NOMO-1 treated with dmso at 0.1 percent for 144 hours (cell line): ENCODE results near the gene BTBD2.
"Not testable (repeated sequence)": the region's sequence is repeated elsewhere in the genome, so short reads cannot be mapped to it uniquely, and the experiment has no call there.

Source experiments
- DNase-seq: peaks from one replicate; lab custom pipeline; 2025; ENCODE audit not compliant: unreplicated experiment; lab: John Stamatoyannopoulos, UW

BTBD2 gene

DNA sequence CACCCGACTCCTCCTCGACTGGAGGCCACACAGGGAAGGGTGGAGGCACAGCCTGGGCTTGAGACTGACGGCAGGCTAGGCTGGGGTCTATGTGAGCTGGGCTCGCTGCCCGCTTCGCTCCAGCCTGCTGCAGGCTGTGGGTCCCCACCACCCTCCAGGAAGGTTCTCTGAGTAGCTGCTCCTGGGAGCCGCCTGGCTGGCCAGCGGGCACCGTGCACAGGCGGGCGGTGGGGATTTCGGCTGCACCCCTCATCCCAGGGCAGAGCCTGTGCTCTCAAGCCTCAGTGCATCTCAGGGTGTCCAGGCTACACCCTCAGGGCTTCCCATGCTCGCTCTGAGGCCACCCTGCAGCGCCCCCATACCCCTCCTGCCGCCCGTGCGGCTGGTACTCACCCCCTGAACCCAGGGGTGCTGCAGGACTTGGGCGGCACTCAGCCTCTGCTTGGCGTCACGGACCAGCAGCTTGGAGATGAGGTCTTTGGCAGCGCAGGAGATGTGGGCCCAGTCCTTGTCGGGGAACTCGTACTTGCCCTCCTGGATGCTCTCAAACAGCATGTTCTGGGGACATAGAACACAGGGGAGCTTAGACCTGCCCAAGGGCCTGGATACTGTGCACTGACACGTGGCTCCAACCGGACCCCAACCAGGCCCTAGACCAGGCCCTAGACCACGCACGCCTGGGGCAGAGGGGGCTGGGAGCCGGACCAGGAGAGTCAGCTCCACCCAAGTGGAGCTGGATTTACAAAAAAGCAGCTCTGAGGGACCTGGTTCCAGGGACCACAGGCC is 25.3 kb upstream of the BTBD2 start:
- DNase-seq: no peak

GRCh38 chr19:2039959-2040646 is 24.6 kb upstream of the BTBD2 start:
- no peak for DNase-seq

- DNase-seq: no peak
These were observed 23.8 kb upstream of the BTBD2 start for GRCh38 chr19:2039089-2039958.

DNA sequence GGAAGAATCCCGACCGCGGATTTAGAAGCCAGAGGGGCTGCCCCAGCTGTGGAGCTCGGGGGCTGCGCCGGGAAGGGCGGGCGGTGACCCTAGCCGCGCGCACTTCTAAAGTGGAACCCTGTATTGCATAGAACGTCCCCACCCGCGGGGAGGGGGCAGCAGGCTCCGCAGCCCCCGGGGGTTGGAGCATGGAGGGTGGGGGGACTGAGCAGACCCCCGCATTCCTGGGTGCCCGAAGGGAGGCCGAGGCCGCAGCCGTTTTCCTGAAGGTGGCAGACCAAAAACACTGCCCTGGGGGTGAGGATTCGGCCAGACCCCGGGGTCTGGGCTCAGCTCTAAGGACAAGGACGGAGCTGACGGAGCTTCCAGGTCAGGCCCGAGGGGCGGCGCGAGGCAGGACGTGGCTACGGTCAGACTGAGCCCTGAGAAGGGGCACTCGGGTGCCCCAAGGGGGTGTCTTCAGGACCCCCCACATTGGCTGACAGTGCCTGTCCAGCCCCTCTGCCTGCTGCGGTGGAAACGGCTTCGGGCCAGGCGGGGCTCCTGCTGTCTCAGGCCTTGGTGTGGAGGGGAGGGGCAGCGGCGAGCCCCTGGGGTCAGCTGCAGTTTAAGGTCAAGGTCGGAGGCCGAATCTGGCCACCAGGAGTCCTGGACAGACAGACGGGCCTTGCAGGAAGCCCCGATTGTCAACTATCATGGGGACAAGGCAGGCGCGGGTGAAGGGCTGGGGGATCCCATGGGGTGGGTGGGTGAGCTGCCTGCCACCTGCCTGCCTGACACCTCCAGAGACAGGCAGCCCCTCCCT is 23.0 kb upstream of the BTBD2 start:
- no peak for DNase-seq

GRCh38 chr19:2037651-2038255 is 22.2 kb upstream of the BTBD2 start:
- DNase-seq: no peak

DNA sequence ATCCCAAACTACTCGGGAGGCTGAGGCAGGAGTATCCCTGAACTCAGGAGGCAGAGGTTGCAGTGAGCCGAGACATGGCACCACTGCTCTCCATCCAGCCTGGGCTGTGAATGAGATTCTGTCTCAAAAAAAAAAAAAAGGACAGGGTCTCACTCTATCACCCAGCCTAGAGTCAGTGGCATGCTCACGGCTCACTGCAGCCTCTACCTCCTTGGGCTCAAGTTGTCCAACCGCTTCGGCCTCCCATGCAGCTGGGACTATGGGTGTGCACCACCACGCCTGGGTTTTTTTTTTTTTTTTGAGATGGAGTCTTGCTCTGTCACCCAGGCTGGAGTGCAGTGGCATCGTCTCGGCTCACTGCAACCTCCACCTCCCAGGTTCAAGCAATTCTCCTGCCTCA is 20.9 kb upstream of the BTBD2 start:
- no peak for DNase-seq

DNA sequence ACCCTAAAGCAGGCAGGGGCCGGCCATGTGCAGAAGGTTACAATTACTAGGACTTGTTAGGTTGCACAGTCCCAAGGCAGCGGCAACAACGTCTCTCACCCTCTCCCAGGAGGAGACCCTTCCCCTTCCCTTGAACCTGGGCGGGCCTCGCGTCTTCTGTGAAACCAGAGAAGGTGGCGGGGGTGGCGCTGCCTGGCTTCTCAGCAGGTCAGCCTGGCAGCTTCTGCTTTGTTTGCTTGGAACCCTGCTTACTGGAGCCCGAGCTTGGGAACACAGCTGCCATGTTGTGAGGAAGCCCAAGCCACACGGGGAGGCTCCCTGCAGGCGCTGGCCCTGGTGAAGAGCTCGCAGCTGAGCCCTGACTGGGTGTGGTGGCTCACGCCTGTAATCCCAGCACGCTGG is 20.1 kb upstream of the BTBD2 start:
- DNase-seq: no peak

DNA sequence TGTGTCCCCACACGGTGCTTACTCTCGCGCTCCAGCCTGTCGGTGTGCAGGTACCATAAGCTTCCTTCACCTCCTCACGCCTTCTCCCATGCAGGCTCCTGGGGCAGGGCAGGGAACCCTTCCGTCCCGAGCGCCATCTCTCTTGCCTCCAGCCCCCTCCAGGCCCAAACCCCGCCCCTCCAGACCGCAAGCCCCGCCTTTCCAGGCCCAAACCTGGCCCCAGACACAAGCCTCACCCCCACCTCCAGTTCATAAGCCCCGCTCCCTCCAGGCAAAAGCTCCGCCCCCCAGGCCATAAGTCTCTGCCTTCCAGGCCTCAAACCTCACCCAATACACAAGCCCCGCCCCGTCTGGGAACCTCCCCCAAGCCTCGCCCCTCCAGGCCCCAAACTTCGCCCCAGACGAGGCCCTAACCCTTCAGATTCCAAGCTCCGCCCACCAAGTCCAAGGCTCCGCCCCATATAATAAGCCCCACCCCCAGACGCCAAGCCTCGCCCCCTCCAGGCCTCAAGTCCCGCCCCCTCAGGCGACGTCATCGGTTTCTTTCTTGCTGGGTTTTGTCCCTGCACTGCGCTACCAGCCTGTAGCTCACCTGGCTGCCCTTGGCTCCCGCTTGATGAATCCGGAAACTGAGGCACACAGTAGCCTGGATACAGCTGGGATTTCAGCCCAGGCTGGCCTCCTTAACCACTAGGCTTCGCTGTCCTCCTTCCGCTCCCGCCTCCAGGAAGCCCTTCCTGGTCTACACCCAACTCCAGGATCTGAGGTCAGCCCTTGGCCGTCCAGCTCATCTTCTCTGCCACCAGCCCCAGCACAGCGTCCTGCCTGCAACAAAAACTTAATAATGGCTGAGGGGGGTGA is 19.4 kb upstream of the BTBD2 start:
- DNase-seq: no peak

GRCh38 chr19:2034253-2034652 is 18.7 kb upstream of the BTBD2 start:
- not testable (repeated sequence) for DNase-seq

DNA sequence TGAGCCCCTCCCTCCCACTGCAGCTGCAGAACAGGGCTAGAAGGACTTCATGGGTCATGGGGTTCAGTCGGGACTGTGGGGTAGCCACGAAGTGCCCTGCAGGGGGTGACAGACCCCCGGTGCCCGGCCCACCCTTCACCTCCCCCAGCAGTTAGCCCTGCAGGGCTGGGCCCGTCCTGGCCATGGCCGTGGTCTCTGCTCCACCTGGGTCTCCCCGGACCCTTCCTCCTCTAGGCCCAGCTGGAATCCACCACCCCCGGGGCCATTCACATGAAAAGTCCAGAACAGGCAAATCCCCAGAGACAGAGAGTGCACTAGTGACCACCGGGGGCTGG is 18.3 kb upstream of the BTBD2 start:
- DNase-seq: no peak

DNA sequence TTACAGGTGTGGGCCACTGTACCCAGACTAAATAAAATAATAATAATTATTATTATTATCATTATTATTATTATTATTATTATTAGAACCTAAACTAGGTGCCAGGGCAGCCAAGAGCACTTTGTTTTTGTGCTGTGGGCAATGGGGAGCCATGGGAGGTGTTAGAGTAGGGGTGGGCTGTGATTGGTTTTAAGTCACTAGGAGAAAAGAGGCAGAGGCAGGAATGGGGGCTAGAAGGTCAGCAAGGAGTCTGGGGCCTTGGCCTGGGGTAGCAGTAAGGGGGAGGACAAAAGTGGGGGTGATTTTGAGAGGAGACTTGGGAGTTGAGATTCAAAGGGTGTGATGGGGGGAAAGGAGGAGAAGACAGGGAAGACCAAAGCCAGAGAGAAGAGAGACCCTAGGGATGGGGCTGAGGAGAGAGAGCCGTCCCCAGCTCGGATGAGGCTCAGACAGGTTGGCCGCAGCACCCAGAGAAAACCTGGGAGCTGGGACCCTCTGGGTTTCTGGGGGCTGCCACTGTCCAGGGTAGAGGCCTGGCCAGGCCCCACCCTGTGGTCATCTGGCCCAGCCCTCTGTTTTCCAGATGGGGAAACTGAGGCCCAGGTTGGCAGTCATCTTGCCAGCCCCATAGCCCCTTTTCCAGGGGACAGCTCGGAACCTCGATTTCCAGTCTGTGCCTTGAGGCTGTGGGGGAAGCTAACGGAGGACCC is 17.8 kb upstream of the BTBD2 start:
- no peak for DNase-seq

DNA sequence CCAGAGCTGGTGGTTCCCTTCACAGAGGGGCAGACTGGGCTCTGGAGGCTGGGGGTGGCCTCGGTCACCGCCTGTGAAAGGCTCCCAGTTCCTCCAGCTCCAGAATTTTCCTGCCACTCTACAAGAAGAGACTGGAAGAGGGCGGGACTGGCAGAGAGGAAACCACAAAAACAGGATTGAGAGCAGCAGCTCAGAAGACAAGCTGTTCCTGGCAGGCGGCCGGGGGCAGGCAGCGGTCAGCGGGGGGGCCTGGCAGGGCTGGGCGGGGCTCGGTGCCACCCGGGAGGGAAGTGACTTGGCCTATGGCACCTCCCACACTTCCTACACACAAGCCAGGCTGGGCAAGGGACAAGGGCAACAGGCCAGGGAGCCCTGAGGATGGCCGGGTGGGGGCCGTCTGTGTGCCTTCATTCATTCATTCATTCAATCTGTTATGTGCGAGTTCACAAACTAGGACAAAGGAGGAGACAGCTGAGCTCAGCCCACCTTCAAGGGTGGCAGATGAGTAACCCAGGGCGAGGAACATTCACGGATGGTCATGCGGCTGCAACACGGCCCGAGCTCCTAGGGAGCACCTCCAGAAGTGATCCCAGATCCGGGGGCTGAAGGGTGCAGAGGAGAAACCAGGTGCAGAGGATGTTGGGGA is 16.9 kb upstream of the BTBD2 start:
- peak; percentile 52 for DNase-seq

DNA sequence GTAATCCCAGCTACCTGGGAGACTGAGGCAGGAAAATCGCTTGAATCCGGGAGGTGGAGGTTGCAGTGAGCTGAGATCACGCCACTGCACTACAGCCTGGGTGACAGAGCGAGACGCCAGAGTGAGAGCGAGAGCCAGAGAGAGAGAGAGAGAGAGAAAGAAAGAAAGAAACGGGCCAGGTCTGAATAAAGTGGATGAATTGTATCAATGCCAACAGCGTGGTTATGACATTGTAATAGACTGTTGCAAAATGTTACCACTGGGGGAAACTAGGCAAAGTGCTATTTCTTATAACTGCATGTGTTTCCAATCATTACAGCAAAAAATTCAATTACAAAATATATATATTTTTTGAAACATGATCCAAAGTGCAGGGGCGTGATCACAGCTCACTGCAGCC is 11.8 kb upstream of the BTBD2 start:
- no peak for DNase-seq

GRCh38 chr19:2026770-2027169 is 11.3 kb upstream of the BTBD2 start:
- no peak for DNase-seq

DNA sequence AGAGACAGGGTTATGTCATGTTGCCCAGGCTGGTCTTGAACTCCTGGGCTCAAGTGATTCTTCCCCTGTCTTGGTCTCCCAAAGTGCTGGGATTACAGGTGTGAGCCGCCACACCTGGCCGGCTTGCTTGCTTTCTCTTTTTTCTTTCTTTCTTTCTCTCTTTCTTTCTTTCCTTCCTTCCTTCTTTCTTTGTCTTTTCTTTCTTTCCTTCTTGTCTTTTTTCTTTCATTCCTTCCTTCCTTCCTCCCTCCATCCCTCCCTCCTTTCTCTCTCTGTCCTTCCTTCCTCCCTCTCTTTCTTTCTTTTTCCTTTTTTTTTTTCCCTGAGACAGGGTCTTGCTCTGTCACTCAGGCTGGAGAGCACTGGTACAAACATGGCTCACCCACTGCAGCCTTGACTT is 6.8 kb upstream of the BTBD2 start:
- DNase-seq: no peak

DNA sequence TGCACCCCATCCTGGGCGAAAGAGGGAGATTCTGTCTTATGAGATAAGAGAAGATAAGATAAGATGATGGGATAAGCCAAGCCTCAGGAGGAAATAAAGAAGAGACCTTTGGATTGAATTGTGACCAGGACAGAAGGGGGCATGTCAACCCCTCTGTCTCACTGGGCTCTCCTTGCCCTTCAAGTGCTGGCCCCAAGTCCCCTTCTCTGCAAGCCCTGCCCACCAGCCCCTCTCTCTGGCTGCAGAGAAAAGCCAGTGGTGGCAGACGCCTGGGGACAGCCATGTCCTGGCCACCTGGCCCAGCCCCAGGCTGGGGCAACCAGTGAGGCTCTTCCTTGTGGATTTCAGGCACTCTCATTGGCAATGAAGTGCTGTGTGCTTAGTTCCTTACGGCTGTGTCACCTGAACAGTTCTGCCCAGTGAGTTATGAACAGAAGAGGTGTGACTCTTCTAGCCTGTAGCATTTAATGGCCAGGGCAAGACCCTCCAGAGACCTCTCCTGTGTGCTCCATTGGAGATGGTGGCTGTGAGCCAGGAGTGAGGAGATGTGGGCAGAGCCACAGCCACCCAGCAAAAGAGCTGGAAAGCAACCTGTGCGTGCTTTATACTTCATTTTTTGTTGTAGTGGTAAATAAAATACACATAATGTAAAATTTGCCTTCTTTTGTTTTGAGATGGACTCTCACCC is 6.1 kb upstream of the BTBD2 start:
- no peak for DNase-seq

DNA sequence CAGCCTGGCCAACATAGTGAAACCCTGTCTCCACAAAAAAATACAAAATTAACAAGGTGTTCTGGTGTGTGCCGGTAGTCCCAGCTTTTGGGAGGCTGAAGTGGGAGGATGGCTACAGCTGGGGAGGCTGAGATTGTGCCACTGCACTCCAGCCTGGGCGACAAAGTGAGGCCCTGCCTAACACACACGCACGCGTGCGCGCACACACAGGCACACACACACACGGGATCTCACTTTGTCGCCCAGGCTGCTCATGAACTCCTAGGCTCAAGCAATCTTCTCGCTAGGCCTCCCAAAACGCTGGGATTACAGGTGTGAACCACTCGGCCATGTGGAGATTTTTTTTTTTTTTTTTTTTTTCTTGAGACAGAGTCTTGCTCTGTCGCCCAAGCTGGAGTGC is 3.2 kb upstream of the BTBD2 start:
- DNase-seq: no peak
